GM23338 (cell line): ENCODE results near the gene NFE2L3. TPM values are rescaled to one million over a fixed set of nuclear protein-coding genes. Genes with fewer than 3 reads are reported as not detected.

Experiments
- ATAC-seq: fragments of 200-7000 bp; cut with Tn5 transposase; 3 replicates; pipeline ENCODE4 v1.9.1; 2020
- DNase-seq: peaks from one replicate; pipeline ENCODE4 v3.0.0-alpha.2; 2015; ENCODE audit warnings: low spot score
- H2AFZ ChIP-seq: fragments of 200-600 bp; sonication (generic); 2 replicates; pipeline ENCODE4 v1.8.0; 2016; ENCODE audit warnings: antibody characterized with exemption, mild to moderate bottlenecking, moderate library complexity
- H3F3A ChIP-seq: fragments of 200-600 bp; sonication (generic); replicated peaks from 2 replicates; pipeline ENCODE4 v1.8.0; 2017; ENCODE audit warnings: antibody characterized with exemption, mixed run types, low read depth
- H3K27ac ChIP-seq: fragments of 200-600 bp; sonication (generic); 2 replicates; pipeline ENCODE4 v1.6.1; 2016; ENCODE audit warnings: low read depth
- H3K27me3 ChIP-seq: fragments of 200-600 bp; sonication (generic); 2 replicates; pipeline ENCODE4 v1.8.0; 2016; ENCODE audit warnings: mild to moderate bottlenecking, mixed run types, moderate library complexity; ENCODE audit not compliant: insufficient read depth
- H3K36me3 ChIP-seq: fragments of 200-600 bp; sonication (generic); 2 replicates; pipeline ENCODE4 v1.8.0; 2016; ENCODE audit warnings: mild to moderate bottlenecking; ENCODE audit not compliant: insufficient read depth
- H3K4me1 ChIP-seq: fragments of 200-600 bp; sonication (generic); 2 replicates; pipeline ENCODE4 v1.8.0; 2016; ENCODE audit warnings: mild to moderate bottlenecking, moderate library complexity; ENCODE audit not compliant: insufficient read depth
- H3K4me2 ChIP-seq: fragments of 200-600 bp; sonication (generic); 2 replicates; pipeline ENCODE4 v1.7.1; 2017; ENCODE audit warnings: mixed run types
- H3K4me3 ChIP-seq: fragments of 200-600 bp; sonication (generic); 2 replicates; pipeline ENCODE4 v1.6.1; 2016; ENCODE audit warnings: mixed run types
- H3K79me2 ChIP-seq: fragments of 200-600 bp; sonication (generic); replicated peaks from 2 replicates; pipeline ENCODE4 v1.8.0; 2017; ENCODE audit warnings: mild to moderate bottlenecking; ENCODE audit not compliant: insufficient read depth
- H3K9me2 ChIP-seq: fragments of 200-600 bp; sonication (generic); 2 replicates; pipeline ENCODE4 v1.8.0; 2017; ENCODE audit not compliant: insufficient read depth
- H4K20me1 ChIP-seq: fragments of 200-600 bp; sonication (generic); replicated peaks from 2 replicates; pipeline ENCODE4 v1.8.0; 2017; ENCODE audit warnings: mild to moderate bottlenecking; ENCODE audit not compliant: insufficient read depth
- H3K27ac Mint-ChIP-seq: 2 replicates; pipeline ENCODE4 v1.8.0; 2020; ENCODE audit warnings: inconsistent platforms, mild to moderate bottlenecking, moderate library complexity, mixed read lengths
- H3K27me3 Mint-ChIP-seq: 3 replicates; pipeline ENCODE4 v1.8.0; 2022; ENCODE audit warnings: low read depth, mild to moderate bottlenecking, moderate library complexity, mixed read lengths, inconsistent platforms; ENCODE audit not compliant: insufficient read depth, poor library complexity
- H3K36me3 Mint-ChIP-seq: 3 replicates; pipeline ENCODE4 v1.8.0; 2021; ENCODE audit warnings: low read depth, mild to moderate bottlenecking, inconsistent platforms, moderate library complexity, mixed read lengths
- H3K4me1 Mint-ChIP-seq: 3 replicates; pipeline ENCODE4 v1.8.0; 2020; ENCODE audit warnings: mild to moderate bottlenecking, inconsistent platforms, mixed read lengths
- H3K4me3 Mint-ChIP-seq: 3 replicates; pipeline ENCODE4 v1.8.0; 2021; ENCODE audit warnings: moderate library complexity, mild to moderate bottlenecking, inconsistent platforms, mixed read lengths
- H3K9me3 Mint-ChIP-seq: 3 replicates; pipeline ENCODE4 v1.8.0; 2020; ENCODE audit warnings: moderate library complexity, mild to moderate bottlenecking, inconsistent platforms, mixed read lengths
- CREB1 ChIP-seq: fragments of 250-450 bp; sonication (Bioruptor Pico); IDR thresholded peaks from 2 replicates; pipeline ENCODE4 v1.5.0; 2020; ENCODE audit warnings: low read depth, mild to moderate bottlenecking, moderate library complexity
- EZH2 ChIP-seq: fragments of 200-600 bp; sonication (generic); IDR thresholded peaks from one replicate; pipeline ENCODE4 v1.8.0; 2017; ENCODE audit warnings: antibody characterized with exemption, mild to moderate bottlenecking, low read depth; ENCODE audit not compliant: unreplicated experiment
- EZH2phosphoT487 ChIP-seq: fragments of 200-600 bp; sonication (generic); IDR thresholded peaks from one replicate; pipeline ENCODE4 v1.8.1; 2018; ENCODE audit warnings: antibody characterized with exemption; ENCODE audit not compliant: unreplicated experiment
- JUNB ChIP-seq: IDR thresholded peaks from one replicate; pipeline ENCODE4 v1.6.1; 2016; ENCODE audit warnings: antibody characterized with exemption; ENCODE audit not compliant: unreplicated experiment
- NANOG ChIP-seq: IDR thresholded peaks from 2 replicates; pipeline ENCODE4 v1.6.1; 2016; ENCODE audit warnings: antibody characterized with exemption, borderline replicate concordance
- POLR2AphosphoS5 ChIP-seq: IDR thresholded peaks from 2 replicates; pipeline ENCODE4 v1.6.1; 2016; ENCODE audit warnings: antibody characterized with exemption, low read depth
- STAT1 ChIP-seq: IDR thresholded peaks from one replicate; pipeline ENCODE4 v1.6.1; 2016; ENCODE audit warnings: antibody characterized with exemption; ENCODE audit not compliant: unreplicated experiment
- ZNF114 ChIP-seq: fragments of 250-450 bp; sonication (Bioruptor Pico); IDR thresholded peaks from 2 replicates; pipeline ENCODE4 v1.5.0; 2020; ENCODE audit warnings: mild to moderate bottlenecking, moderate library complexity
- ZNF331 ChIP-seq: fragments of 250-450 bp; sonication (Bioruptor Pico); IDR thresholded peaks from 2 replicates; pipeline ENCODE4 v1.5.0; 2020; ENCODE audit warnings: low read depth, mild to moderate bottlenecking, moderate library complexity
- polyA plus RNA-seq: library from polyadenylated mRNA; unstranded; fragments of >200 nt; fragmentation: Nextera tagmentation; extraction: Ambion mirVana; gene quantifications from 2 replicates; pipeline ENCODE4 v1.2.1, GENCODE V29; 2016
- total RNA-seq: library from RNA; depleted of rRNA; stranded (reverse); fragments of >200 nt; shearing (Covaris generic); gene quantifications from 2 replicates; pipeline ENCODE4 v1.2.3, GENCODE V29; 2014
- TF ChIP-seq, protein P1 (sequence below): IDR thresholded peaks from one replicate; pipeline ENCODE4 v1.6.1; 2018; ENCODE audit warnings: antibody characterized with exemption; ENCODE audit not compliant: unreplicated experiment
- TF ChIP-seq, protein P2 (sequence below): IDR thresholded peaks from 2 replicates; pipeline ENCODE4 v1.6.1; 2016; ENCODE audit warnings: antibody characterized with exemption
- TF ChIP-seq, protein P3 (sequence below): fragments of 250-450 bp; sonication (Bioruptor Pico); IDR thresholded peaks from 2 replicates; pipeline ENCODE4 v1.5.0; 2020; ENCODE audit warnings: mild to moderate bottlenecking, moderate library complexity
- TF ChIP-seq, protein P4 (sequence below), 2 experiments: fragments of 200-600 bp in 1 of 2; sonication (generic) in 1 of 2; conservative IDR thresholded peaks; 2 replicates each; pipeline versions ENCODE4 v1.5.1 to v1.6.1; 2016 to 2017; ENCODE audit warnings: antibody characterized with exemption in 2 of 2, low read depth in 2 of 2, mild to moderate bottlenecking in 2 of 2, moderate library complexity in 1 of 2

NFE2L3 gene
- total and polyA plus RNA-seq, 2 experiments from 2014 or later = 62.0 to 142 TPM

DNA sequence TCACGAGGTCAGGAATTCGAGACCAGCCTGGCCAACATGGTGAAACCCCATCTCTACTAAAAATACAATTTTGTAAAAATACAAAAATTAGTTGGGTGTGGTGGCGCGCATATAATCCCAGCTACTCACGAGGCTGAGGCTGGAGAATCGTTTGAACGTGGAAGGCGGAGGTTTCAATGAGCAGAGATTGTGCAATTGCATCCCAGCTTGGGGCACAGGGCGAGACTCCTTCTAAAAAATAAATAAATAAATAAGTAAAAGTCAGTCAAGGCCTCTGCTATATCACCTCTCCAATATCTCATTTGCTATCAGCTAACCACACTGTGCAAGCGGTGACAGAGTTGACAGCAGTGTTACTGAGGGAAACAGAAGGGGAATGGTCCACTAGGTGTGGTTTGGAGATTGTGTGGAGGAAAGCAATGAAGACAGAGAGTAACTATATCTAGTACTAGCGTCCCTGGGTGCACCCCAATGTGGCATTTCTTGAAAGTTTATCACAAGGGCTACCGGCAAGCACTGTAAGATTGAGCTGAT, 20.9 kb upstream of the NFE2L3 start:
- Histone ChIP-seq H3K36me3 (no peaks in the 10 kb centered on the region), H3K79me2 (no peaks in the 10 kb centered on the region), H3K4me3 (no peak overlapping the region), H4K20me1 (no peaks in the 10 kb centered on the region), H3K27me3 (no peaks in the 10 kb centered on the region), H3K4me1 (no peaks in the 10 kb centered on the region), H3F3A (no peaks in the 10 kb centered on the region), H3K4me2 (no peak overlapping the region), H2AFZ (no peak overlapping the region), H3K27ac (no peak overlapping the region), H3K9me2 (no peaks in the 10 kb centered on the region)
- TF ChIP-seq ZNF114 (CRISPR knock-in tag) (no peak), STAT1 (no peak), ZNF331 (CRISPR knock-in tag) (no peak), CREB1 (CRISPR knock-in tag) (no peak), JUNB (no peak), EZH2 (no peak), POLR2AphosphoS5 (no peak), NANOG (no peak), EZH2phosphoT487 (no peak)
- TF ChIP-seq, protein P1, sequence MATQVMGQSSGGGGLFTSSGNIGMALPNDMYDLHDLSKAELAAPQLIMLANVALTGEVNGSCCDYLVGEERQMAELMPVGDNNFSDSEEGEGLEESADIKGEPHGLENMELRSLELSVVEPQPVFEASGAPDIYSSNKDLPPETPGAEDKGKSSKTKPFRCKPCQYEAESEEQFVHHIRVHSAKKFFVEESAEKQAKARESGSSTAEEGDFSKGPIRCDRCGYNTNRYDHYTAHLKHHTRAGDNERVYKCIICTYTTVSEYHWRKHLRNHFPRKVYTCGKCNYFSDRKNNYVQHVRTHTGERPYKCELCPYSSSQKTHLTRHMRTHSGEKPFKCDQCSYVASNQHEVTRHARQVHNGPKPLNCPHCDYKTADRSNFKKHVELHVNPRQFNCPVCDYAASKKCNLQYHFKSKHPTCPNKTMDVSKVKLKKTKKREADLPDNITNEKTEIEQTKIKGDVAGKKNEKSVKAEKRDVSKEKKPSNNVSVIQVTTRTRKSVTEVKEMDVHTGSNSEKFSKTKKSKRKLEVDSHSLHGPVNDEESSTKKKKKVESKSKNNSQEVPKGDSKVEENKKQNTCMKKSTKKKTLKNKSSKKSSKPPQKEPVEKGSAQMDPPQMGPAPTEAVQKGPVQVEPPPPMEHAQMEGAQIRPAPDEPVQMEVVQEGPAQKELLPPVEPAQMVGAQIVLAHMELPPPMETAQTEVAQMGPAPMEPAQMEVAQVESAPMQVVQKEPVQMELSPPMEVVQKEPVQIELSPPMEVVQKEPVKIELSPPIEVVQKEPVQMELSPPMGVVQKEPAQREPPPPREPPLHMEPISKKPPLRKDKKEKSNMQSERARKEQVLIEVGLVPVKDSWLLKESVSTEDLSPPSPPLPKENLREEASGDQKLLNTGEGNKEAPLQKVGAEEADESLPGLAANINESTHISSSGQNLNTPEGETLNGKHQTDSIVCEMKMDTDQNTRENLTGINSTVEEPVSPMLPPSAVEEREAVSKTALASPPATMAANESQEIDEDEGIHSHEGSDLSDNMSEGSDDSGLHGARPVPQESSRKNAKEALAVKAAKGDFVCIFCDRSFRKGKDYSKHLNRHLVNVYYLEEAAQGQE = no peak
- TF ChIP-seq, protein P2, sequence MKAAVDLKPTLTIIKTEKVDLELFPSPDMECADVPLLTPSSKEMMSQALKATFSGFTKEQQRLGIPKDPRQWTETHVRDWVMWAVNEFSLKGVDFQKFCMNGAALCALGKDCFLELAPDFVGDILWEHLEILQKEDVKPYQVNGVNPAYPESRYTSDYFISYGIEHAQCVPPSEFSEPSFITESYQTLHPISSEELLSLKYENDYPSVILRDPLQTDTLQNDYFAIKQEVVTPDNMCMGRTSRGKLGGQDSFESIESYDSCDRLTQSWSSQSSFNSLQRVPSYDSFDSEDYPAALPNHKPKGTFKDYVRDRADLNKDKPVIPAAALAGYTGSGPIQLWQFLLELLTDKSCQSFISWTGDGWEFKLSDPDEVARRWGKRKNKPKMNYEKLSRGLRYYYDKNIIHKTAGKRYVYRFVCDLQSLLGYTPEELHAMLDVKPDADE = no peak
- TF ChIP-seq, protein P3, sequence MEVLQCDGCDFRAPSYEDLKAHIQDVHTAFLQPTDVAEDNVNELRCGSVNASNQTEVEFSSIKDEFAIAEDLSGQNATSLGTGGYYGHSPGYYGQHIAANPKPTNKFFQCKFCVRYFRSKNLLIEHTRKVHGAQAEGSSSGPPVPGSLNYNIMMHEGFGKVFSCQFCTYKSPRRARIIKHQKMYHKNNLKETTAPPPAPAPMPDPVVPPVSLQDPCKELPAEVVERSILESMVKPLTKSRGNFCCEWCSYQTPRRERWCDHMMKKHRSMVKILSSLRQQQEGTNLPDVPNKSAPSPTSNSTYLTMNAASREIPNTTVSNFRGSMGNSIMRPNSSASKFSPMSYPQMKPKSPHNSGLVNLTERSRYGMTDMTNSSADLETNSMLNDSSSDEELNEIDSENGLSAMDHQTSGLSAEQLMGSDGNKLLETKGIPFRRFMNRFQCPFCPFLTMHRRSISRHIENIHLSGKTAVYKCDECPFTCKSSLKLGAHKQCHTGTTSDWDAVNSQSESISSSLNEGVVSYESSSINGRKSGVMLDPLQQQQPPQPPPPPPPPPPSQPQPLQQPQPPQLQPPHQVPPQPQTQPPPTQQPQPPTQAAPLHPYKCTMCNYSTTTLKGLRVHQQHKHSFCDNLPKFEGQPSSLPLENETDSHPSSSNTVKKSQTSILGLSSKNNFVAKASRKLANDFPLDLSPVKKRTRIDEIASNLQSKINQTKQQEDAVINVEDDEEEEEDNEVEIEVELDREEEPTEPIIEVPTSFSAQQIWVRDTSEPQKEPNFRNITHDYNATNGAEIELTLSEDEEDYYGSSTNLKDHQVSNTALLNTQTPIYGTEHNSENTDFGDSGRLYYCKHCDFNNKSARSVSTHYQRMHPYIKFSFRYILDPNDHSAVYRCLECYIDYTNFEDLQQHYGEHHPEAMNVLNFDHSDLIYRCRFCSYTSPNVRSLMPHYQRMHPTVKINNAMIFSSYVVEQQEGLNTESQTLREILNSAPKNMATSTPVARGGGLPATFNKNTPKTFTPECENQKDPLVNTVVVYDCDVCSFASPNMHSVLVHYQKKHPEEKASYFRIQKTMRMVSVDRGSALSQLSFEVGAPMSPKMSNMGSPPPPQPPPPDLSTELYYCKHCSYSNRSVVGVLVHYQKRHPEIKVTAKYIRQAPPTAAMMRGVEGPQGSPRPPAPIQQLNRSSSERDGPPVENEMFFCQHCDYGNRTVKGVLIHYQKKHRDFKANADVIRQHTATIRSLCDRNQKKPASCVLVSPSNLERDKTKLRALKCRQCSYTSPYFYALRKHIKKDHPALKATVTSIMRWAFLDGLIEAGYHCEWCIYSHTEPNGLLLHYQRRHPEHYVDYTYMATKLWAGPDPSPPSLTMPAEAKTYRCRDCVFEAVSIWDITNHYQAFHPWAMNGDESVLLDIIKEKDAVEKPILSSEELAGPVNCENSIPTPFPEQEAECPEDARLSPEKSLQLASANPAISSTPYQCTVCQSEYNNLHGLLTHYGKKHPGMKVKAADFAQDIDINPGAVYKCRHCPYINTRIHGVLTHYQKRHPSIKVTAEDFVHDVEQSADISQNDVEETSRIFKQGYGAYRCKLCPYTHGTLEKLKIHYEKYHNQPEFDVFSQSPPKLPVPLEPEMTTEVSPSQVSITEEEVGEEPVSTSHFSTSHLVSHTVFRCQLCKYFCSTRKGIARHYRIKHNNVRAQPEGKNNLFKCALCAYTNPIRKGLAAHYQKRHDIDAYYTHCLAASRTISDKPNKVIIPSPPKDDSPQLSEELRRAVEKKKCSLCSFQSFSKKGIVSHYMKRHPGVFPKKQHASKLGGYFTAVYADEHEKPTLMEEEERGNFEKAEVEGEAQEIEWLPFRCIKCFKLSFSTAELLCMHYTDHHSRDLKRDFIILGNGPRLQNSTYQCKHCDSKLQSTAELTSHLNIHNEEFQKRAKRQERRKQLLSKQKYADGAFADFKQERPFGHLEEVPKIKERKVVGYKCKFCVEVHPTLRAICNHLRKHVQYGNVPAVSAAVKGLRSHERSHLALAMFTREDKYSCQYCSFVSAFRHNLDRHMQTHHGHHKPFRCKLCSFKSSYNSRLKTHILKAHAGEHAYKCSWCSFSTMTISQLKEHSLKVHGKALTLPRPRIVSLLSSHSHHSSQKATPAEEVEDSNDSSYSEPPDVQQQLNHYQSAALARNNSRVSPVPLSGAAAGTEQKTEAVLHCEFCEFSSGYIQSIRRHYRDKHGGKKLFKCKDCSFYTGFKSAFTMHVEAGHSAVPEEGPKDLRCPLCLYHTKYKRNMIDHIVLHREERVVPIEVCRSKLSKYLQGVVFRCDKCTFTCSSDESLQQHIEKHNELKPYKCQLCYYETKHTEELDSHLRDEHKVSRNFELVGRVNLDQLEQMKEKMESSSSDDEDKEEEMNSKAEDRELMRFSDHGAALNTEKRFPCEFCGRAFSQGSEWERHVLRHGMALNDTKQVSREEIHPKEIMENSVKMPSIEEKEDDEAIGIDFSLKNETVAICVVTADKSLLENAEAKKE = no peak
- TF ChIP-seq, protein P4, sequence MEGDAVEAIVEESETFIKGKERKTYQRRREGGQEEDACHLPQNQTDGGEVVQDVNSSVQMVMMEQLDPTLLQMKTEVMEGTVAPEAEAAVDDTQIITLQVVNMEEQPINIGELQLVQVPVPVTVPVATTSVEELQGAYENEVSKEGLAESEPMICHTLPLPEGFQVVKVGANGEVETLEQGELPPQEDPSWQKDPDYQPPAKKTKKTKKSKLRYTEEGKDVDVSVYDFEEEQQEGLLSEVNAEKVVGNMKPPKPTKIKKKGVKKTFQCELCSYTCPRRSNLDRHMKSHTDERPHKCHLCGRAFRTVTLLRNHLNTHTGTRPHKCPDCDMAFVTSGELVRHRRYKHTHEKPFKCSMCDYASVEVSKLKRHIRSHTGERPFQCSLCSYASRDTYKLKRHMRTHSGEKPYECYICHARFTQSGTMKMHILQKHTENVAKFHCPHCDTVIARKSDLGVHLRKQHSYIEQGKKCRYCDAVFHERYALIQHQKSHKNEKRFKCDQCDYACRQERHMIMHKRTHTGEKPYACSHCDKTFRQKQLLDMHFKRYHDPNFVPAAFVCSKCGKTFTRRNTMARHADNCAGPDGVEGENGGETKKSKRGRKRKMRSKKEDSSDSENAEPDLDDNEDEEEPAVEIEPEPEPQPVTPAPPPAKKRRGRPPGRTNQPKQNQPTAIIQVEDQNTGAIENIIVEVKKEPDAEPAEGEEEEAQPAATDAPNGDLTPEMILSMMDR (conservative IDR thresholded peaks at IDR 0.05; ENCODE audit: low read depth in 2 of 2) = no peak
- H3K4me1 Mint-ChIP-seq = peaks cover 2% of the 10 kb centered on the region; the same call in 1 of the 3 replicates
- H3K9me3 Mint-ChIP-seq = peaks cover 16% of the 10 kb centered on the region
- H3K36me3 Mint-ChIP-seq = peaks cover 2% of the 10 kb centered on the region; the same call in 1 of the 3 replicates
- no peak overlapping the region for H3K27ac Mint-ChIP-seq
- ATAC-seq (no peak), DNase-seq (no peak)
- H3K4me3 Mint-ChIP-seq = no peak overlapping the region
- peaks cover 6% of the 10 kb centered on the region for H3K27me3 Mint-ChIP-seq
